Lower leg skin (tissue), 3 donors: ENCODE data around the gene NLRP3.

Experiments used
- POLR2A ChIP-seq, 2 donors: fragments of 450-650 bp; IDR thresholded peaks; one replicate each; pipeline ENCODE4 v1.6.1; 2016 to 2017; ENCODE audit warnings: antibody characterized with exemption in 2 of 2, mild to moderate bottlenecking in 1 of 2, moderate library complexity in 1 of 2
- TF ChIP-seq, protein P1 (sequence below), 3 donors: fragments of 450-650 bp; IDR thresholded peaks; one replicate each; pipeline ENCODE4 v1.5.1; 2016; ENCODE audit warnings: antibody characterized with exemption in 3 of 3, mild to moderate bottlenecking in 3 of 3, moderate library complexity in 2 of 3

DNA sequence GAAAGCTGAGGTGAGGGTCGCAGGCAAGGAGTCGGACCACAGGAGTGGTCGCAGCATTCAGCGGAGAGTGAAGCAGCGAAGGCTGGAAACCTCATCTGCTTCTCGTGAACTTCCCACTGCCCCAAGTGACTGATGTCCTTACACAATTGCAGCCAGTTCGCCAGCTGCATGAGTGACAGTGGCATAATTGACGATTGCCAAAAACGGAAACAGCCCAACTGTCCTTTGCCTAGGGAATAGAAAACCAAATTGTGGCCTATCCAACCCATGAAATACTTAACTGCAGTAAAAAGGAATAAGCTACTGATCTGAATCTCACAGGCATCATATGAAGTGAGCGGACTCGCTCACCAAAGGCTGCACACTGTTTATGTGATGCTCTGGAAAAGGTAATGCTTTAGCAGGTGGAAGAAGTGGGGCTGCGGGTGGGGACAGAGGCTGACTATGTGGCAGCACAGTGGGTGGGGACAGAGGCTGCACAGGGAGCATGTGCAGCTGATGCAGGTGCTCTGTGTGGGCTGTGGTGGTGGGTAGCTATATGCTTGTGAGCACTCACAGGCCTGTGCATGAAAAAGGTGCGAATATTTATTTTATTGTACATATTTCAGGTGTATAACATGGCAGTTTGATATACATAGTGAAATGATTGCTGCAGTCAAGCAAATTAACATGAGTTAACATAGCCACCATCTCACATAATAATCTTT is 4.2 kb upstream of the NLRP3 start:
- no peak for TF ChIP-seq POLR2A (IDR thresholded peaks at IDR 0.05)
- TF ChIP-seq, protein P1, sequence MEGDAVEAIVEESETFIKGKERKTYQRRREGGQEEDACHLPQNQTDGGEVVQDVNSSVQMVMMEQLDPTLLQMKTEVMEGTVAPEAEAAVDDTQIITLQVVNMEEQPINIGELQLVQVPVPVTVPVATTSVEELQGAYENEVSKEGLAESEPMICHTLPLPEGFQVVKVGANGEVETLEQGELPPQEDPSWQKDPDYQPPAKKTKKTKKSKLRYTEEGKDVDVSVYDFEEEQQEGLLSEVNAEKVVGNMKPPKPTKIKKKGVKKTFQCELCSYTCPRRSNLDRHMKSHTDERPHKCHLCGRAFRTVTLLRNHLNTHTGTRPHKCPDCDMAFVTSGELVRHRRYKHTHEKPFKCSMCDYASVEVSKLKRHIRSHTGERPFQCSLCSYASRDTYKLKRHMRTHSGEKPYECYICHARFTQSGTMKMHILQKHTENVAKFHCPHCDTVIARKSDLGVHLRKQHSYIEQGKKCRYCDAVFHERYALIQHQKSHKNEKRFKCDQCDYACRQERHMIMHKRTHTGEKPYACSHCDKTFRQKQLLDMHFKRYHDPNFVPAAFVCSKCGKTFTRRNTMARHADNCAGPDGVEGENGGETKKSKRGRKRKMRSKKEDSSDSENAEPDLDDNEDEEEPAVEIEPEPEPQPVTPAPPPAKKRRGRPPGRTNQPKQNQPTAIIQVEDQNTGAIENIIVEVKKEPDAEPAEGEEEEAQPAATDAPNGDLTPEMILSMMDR (IDR thresholded peaks at IDR 0.05) = no peak
